WTC11 (cell line): ENCODE data around the gene AARSD1. TPM values are rescaled to one million over a fixed set of nuclear protein-coding genes. Genes with fewer than 3 reads are reported as not detected.

ENCODE experiments used
- ATAC-seq: fragments of 200-7000 bp; cut with Tn5 transposase; 2 replicates; pipeline ENCODE4 v1.10.0; 2021; ENCODE audit warnings: mild to moderate bottlenecking, moderate library complexity
- CTCF ChIA-PET: fragments of 300-600 bp; sonication (Branson Sonifier 250); formaldehyde crosslinking; loops from one replicate; lab custom pipeline; 2021; ENCODE audit warnings: antibody characterized with exemption; lab: Charles Lee
- POLR2A ChIA-PET: fragments of 350-600 bp; sonication (Branson Sonifier 250); formaldehyde crosslinking; loops from one replicate; lab custom pipeline; 2021; ENCODE audit warnings: antibody characterized with exemption; lab: Charles Lee
- DNase-seq: peaks from one replicate; pipeline ENCODE4 v3.0.0; 2021; ENCODE audit warnings: low spot score
- H3K27ac Mint-ChIP-seq: 2 replicates; pipeline ENCODE4 v1.8.0; 2021; ENCODE audit warnings: mixed read lengths
- H3K27me3 Mint-ChIP-seq: 2 replicates; pipeline ENCODE4 v1.8.0; 2021; ENCODE audit warnings: low read depth, mild to moderate bottlenecking, moderate library complexity, mixed read lengths
- H3K36me3 Mint-ChIP-seq: 2 replicates; pipeline ENCODE4 v1.8.0; 2021; ENCODE audit warnings: mixed read lengths
- H3K4me1 Mint-ChIP-seq: 2 replicates; pipeline ENCODE4 v1.8.0; 2022; ENCODE audit warnings: mixed read lengths
- H3K4me3 Mint-ChIP-seq: 2 replicates; pipeline ENCODE4 v1.8.0; 2021; ENCODE audit warnings: mild to moderate bottlenecking, moderate library complexity, mixed read lengths
- H3K9me3 Mint-ChIP-seq: 2 replicates; pipeline ENCODE4 v1.8.0; 2021; ENCODE audit warnings: mixed read lengths
- ATF6 ChIP-seq: sonication (generic); formaldehyde crosslinking; IDR thresholded peaks from 2 replicates; pipeline ENCODE4 v1.8.1; 2023; ENCODE audit warnings: mild to moderate bottlenecking, missing genetic modification reagents
- CTCF ChIP-seq: fragments of 200-600 bp; IDR thresholded peaks from 2 replicates; pipeline ENCODE4 v1.8.0; 2022; ENCODE audit warnings: antibody characterized with exemption
- ETV6 ChIP-seq: sonication (generic); formaldehyde crosslinking; IDR thresholded peaks from 2 replicates; pipeline ENCODE4 v1.8.1; 2022; ENCODE audit warnings: mild to moderate bottlenecking, missing genetic modification reagents
- FOXK1 ChIP-seq: sonication (generic); formaldehyde crosslinking; IDR thresholded peaks from 2 replicates; pipeline ENCODE4 v1.8.0; 2022; ENCODE audit warnings: mild to moderate bottlenecking, moderate library complexity, missing genetic modification reagents
- FOXP1 ChIP-seq: sonication (generic); formaldehyde crosslinking; IDR thresholded peaks from 2 replicates; pipeline ENCODE4 v1.8.0; 2022; ENCODE audit warnings: missing genetic modification reagents, mild to moderate bottlenecking, moderate library complexity, borderline replicate concordance
- GABPB1 ChIP-seq: sonication (generic); formaldehyde crosslinking; IDR thresholded peaks from 2 replicates; pipeline ENCODE4 v1.8.1; 2023; ENCODE audit warnings: mild to moderate bottlenecking, missing genetic modification reagents
- IRF2 ChIP-seq: sonication (generic); formaldehyde crosslinking; IDR thresholded peaks from 2 replicates; pipeline ENCODE4 v1.8.0; 2022; ENCODE audit warnings: low read depth, missing genetic modification reagents, borderline replicate concordance
- JUN ChIP-seq: sonication (generic); formaldehyde crosslinking; IDR thresholded peaks from 2 replicates; pipeline ENCODE4 v1.8.0; 2023; ENCODE audit warnings: mild to moderate bottlenecking, missing genetic modification reagents
- TEAD4 ChIP-seq: sonication (generic); formaldehyde crosslinking; IDR thresholded peaks from 2 replicates; pipeline ENCODE4 v1.8.0; 2022; ENCODE audit warnings: mild to moderate bottlenecking, missing genetic modification reagents
- ZBTB21 ChIP-seq: sonication (generic); formaldehyde crosslinking; IDR thresholded peaks from 2 replicates; pipeline ENCODE4 v1.8.1; 2023; ENCODE audit warnings: mild to moderate bottlenecking, missing genetic modification reagents, borderline replicate concordance
- ZBTB43 ChIP-seq: sonication (generic); formaldehyde crosslinking; IDR thresholded peaks from 2 replicates; pipeline ENCODE4 v1.8.1; 2023; ENCODE audit warnings: mild to moderate bottlenecking, missing genetic modification reagents
- total RNA-seq: library from RNA; stranded (reverse); gene quantifications from 3 replicates; pipeline ENCODE4 v1.2.3, GENCODE V29; 2021
- TF ChIP-seq, protein P1 (sequence below): fragments of 250-450 bp; sonication (Bioruptor Pico); IDR thresholded peaks from 2 replicates; pipeline ENCODE4 v1.9.0; 2021; ENCODE audit warnings: moderate library complexity, mild to moderate bottlenecking, inconsistent platforms, borderline replicate concordance
- TF ChIP-seq, protein P2 (sequence below): sonication (generic); formaldehyde crosslinking; IDR thresholded peaks from 2 replicates; pipeline ENCODE4 v1.8.1; 2023; ENCODE audit warnings: mild to moderate bottlenecking, missing genetic modification reagents, borderline replicate concordance

AARSD1 gene
- total RNA-seq, 1 experiment from 2014 or later = 61.5 TPM

GRCh38 chr17:42992872-42993271 is 28.6 kb upstream of the AARSD1 start (continued):
- TF ChIP-seq TEAD4 (CRISPR knock-in tag) = no peak
- TF ChIP-seq ATF6 (CRISPR knock-in tag) = no peak
- no peak for TF ChIP-seq FOXP1 (CRISPR knock-in tag)

DNA sequence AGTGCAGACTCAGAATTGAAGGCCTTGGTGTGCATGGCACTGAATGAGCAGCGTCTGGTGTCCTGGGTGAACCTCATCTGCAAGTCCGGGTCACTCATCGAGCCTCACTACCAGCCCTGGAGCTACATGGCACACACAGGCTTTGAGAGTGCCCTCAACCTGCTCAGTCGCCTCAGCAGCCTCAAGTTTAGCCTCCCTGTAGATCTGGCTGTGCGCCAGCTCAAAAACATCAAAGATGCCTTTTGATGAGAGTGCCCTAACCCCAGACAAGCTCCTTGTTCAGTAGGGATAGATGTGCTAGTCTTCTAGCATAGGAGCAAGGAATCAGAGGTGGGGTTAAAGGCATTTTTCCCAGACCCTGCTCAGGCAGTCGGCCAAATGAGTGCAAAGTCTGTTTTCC is 27.2 kb upstream of the AARSD1 start:
- POLR2A ChIA-PET = interaction anchor here (0.6 kb wide), 1 partner anchor 431 kb away, joined by 3 read pairs; no protein-coding TSS in a partner anchor
- no peak for TF ChIP-seq GABPB1
- no peak for TF ChIP-seq IRF2 (CRISPR knock-in tag)
- no peak for TF ChIP-seq CTCF
- TF ChIP-seq JUN (CRISPR knock-in tag) = no peak
- TF ChIP-seq FOXK1 (CRISPR knock-in tag) = no peak
- no peak for TF ChIP-seq ZBTB43
- TF ChIP-seq, protein P1, sequence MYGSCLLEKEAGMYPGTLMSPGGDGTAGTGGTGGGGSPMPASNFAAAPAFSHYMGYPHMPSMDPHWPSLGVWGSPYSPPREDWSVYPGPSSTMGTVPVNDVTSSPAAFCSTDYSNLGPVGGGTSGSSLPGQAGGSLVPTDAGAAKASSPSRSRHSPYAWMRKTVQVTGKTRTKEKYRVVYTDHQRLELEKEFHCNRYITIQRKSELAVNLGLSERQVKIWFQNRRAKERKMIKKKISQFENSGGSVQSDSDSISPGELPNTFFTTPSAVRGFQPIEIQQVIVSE (CRISPR knock-in tag) = no peak
- no peak for TF ChIP-seq ETV6 (CRISPR knock-in tag)
- TF ChIP-seq ZBTB21 (CRISPR knock-in tag) = no peak
- TF ChIP-seq, protein P2, sequence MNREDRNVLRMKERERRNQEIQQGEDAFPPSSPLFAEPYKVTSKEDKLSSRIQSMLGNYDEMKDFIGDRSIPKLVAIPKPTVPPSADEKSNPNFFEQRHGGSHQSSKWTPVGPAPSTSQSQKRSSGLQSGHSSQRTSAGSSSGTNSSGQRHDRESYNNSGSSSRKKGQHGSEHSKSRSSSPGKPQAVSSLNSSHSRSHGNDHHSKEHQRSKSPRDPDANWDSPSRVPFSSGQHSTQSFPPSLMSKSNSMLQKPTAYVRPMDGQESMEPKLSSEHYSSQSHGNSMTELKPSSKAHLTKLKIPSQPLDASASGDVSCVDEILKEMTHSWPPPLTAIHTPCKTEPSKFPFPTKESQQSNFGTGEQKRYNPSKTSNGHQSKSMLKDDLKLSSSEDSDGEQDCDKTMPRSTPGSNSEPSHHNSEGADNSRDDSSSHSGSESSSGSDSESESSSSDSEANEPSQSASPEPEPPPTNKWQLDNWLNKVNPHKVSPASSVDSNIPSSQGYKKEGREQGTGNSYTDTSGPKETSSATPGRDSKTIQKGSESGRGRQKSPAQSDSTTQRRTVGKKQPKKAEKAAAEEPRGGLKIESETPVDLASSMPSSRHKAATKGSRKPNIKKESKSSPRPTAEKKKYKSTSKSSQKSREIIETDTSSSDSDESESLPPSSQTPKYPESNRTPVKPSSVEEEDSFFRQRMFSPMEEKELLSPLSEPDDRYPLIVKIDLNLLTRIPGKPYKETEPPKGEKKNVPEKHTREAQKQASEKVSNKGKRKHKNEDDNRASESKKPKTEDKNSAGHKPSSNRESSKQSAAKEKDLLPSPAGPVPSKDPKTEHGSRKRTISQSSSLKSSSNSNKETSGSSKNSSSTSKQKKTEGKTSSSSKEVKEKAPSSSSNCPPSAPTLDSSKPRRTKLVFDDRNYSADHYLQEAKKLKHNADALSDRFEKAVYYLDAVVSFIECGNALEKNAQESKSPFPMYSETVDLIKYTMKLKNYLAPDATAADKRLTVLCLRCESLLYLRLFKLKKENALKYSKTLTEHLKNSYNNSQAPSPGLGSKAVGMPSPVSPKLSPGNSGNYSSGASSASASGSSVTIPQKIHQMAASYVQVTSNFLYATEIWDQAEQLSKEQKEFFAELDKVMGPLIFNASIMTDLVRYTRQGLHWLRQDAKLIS (CRISPR knock-in tag) = no peak
- TF ChIP-seq, all 79 proteins: peak for 0
- no peak for ATAC-seq
- Mint-ChIP-seq H3K4me3 (no peak overlapping the region), H3K27ac (no peak overlapping the region), H3K9me3 (no peaks in the 10 kb centered on the region), H3K4me1 (no peaks in the 10 kb centered on the region), H3K27me3 (no peaks in the 10 kb centered on the region), H3K36me3 (peaks cover 55% of the 10 kb centered on the region)
- no peak for DNase-seq
- CTCF ChIA-PET = no interaction called here
